Mammary epithelial cell (primary cell): ENCODE measurements around the gene LDLR.

Experiments used
- CTCF ChIP-seq, 2 donors: IDR thresholded peaks in 1 of 2; conservative IDR thresholded peaks in 1 of 2; 2 replicates each; pipeline ENCODE4 v1.5.1; 2011 to 2012; ENCODE audit warnings: inconsistent platforms in 2 of 2, low read length in 2 of 2, mild to moderate bottlenecking in 2 of 2, control low read depth in 1 of 2, low read depth in 1 of 2; ENCODE audit not compliant: insufficient read depth in 1 of 2; ENCODE audit errors: extremely low read depth in 1 of 2
- EZH2 ChIP-seq: IDR thresholded peaks from 2 replicates; pipeline ENCODE4 v1.6.1; 2012; ENCODE audit warnings: low read length, inconsistent platforms, borderline replicate concordance

GRCh38 chr19:11172576-11172975 lies 83.3 kb downstream of the LDLR start:
- TF ChIP-seq CTCF (conservative IDR thresholded peaks at IDR 0.05 in 1 of 2, IDR thresholded peaks at IDR 0.05 in 1 of 2; ENCODE audit: extremely low read depth in 1 of 2, insufficient read depth in 1 of 2, low read depth in 1 of 2, low read length in 2 of 2) (no peak), EZH2 (no peak)
